ENCODE results near the gene FBXO17.
A peak's percentile ranks its signal among the peaks of the same experiment; 100 is the strongest.
"Not testable (repeated sequence)": the region's sequence is repeated elsewhere in the genome, so short reads cannot be mapped to it uniquely, and the experiment has no call there.

Gene FBXO17

GRCh38 chr19:38979812-38980211 lies 4.3 kb upstream of the FBXO17 start:
- DNase-seq, result no peak

- DNase-seq, result no peak
Observed at GRCh38 chr19:38978326-38978689, 2.8 kb upstream of the FBXO17 start.

- no peak for DNase-seq
Observed at GRCh38 chr19:38977445-38978325, 2.1 kb upstream of the FBXO17 start.

- no peak for DNase-seq
Observed at GRCh38 chr19:38975861-38976271, 324 bp upstream of the FBXO17 start.

GRCh38 chr19:38974624-38975213 lies 823 bp downstream of the FBXO17 start:
- DNase-seq, result no peak

GRCh38 chr19:38971672-38972071 lies 3.9 kb downstream of the FBXO17 start:
- DNase-seq, result no peak

GRCh38 chr19:38970664-38971532 lies 4.6 kb downstream of the FBXO17 start:
- no peak for DNase-seq

GRCh38 chr19:38966149-38966548 lies 9.4 kb downstream of the FBXO17 start:
- not testable (repeated sequence) for DNase-seq

GRCh38 chr19:38964738-38965137 lies 10.8 kb downstream of the FBXO17 start:
- no peak for DNase-seq

- no peak for DNase-seq
Observed at GRCh38 chr19:38959618-38960017, 15.9 kb downstream of the FBXO17 start.

- no peak for DNase-seq
Observed at GRCh38 chr19:38958301-38958700, 17.2 kb downstream of the FBXO17 start.

GRCh38 chr19:38956264-38956663 lies 19.3 kb downstream of the FBXO17 start:
- no peak for DNase-seq

- no peak for DNase-seq
Observed at GRCh38 chr19:38953677-38954076, 21.9 kb downstream of the FBXO17 start.

GRCh38 chr19:38952395-38953165 lies 23.0 kb downstream of the FBXO17 start:
- DNase-seq, result no peak

GRCh38 chr19:38951187-38951586 lies 24.4 kb downstream of the FBXO17 start:
- DNase-seq, result no peak

GRCh38 chr19:38949580-38950367 lies 25.8 kb downstream of the FBXO17 start:
- DNase-seq, result peak; percentile 84 to 89

GRCh38 chr19:38946229-38947010 lies 29.1 kb downstream of the FBXO17 start:
- DNase-seq, result no peak

GRCh38 chr19:38945562-38946228 lies 29.8 kb downstream of the FBXO17 start:
- no peak for DNase-seq

GRCh38 chr19:38944981-38945506 lies 30.5 kb downstream of the FBXO17 start:
- DNase-seq, result no peak
